Islet precursor cell (in vitro differentiated cells): ENCODE measurements around the gene SSNA1.

Source experiments
- DNase-seq: peaks from one replicate; pipeline ENCODE4 v3.0.0-alpha.2; 2018

Gene SSNA1

GRCh38 chr9:137156567-137157375 lies 31.7 kb upstream of the SSNA1 start:
- no peak for DNase-seq

DNA sequence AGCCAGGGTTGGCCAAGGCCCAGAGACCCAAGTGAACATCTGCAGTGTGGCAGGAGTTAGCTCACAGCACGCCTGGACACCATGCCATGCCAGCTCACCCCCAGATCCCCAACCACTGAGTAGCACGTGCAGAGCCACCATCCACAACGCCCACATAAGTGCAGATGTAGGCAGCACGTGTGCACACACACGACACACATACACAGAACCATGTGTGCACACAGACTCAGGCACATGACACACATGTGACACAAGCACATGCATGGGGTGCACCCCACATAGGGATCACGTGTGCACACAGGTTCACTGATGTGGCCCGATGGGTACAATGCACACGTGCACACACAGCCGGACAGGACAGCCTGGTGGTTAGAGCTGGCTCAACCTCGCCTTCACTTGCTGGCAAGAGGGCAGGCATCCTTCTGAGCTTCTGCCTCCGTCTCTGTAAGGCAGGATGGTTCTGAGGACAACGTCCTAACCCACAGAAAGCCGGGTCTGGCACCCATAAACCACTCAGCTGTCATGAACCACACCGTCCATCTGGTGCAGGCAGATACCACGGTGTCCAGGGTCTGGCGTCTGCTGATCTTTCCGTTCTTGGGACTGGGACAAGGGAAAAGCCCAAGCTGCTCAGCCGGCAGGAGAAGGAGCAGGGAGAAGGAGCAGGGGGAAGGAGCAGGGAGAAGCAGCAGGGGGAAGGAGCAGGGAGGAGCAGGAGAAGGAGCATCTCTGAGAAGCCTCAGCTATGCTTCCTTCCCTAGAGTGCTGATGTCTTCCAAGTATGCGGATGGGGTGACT lies 30.7 kb upstream of the SSNA1 start:
- DNase-seq = no peak

- no peak for DNase-seq
These were observed 29.9 kb upstream of the SSNA1 start for GRCh38 chr9:137158625-137159024.

- DNase-seq = no peak
These were observed 29.1 kb upstream of the SSNA1 start for GRCh38 chr9:137159105-137160053.

GRCh38 chr9:137160054-137160425 lies 28.4 kb upstream of the SSNA1 start:
- no peak for DNase-seq

- no peak for DNase-seq
These were observed 27.5 kb upstream of the SSNA1 start for GRCh38 chr9:137160716-137161557.

GRCh38 chr9:137161558-137162486 lies 26.7 kb upstream of the SSNA1 start:
- no peak for DNase-seq

- peak; percentile 66 for DNase-seq
These were observed 25.7 kb upstream of the SSNA1 start for GRCh38 chr9:137162505-137163364.

DNA sequence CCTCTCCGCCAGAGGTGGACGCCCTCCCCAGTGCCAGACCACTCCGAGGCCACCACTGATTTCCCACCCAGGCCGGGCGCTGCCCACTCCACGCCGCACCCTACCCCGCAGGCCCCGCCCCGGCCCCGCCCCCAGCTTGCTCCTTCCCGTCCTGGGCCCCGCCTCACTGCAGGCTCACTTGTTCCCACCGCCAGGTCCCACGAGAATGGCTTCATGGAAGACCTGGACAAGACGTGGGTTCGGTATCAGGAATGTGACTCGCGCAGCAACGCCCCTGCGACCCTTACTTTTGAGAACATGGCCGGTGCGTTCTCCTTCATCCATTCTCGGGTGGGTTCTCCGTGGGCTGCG lies 25.1 kb upstream of the SSNA1 start:
- no peak for DNase-seq

DNA sequence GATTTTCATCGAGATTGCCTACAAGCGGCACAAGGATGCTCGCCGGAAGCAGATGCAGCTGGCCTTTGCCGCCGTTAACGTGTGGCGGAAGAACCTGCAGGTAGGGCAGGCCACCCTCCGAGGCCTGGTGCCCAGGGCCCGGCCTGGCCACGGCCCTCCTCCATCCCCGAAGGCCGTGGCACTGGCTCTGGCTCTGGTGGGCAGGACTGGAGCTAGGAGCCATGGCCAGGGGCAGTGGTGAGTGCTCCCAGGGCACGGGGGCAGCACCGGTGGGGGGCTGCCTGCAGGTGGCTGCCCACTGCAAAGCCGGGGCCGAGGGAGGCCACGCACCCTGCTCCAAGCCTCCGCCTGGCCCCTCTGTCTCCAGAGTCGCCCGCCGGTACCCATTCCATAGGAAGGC lies 24.7 kb upstream of the SSNA1 start:
- DNase-seq = no peak

DNA sequence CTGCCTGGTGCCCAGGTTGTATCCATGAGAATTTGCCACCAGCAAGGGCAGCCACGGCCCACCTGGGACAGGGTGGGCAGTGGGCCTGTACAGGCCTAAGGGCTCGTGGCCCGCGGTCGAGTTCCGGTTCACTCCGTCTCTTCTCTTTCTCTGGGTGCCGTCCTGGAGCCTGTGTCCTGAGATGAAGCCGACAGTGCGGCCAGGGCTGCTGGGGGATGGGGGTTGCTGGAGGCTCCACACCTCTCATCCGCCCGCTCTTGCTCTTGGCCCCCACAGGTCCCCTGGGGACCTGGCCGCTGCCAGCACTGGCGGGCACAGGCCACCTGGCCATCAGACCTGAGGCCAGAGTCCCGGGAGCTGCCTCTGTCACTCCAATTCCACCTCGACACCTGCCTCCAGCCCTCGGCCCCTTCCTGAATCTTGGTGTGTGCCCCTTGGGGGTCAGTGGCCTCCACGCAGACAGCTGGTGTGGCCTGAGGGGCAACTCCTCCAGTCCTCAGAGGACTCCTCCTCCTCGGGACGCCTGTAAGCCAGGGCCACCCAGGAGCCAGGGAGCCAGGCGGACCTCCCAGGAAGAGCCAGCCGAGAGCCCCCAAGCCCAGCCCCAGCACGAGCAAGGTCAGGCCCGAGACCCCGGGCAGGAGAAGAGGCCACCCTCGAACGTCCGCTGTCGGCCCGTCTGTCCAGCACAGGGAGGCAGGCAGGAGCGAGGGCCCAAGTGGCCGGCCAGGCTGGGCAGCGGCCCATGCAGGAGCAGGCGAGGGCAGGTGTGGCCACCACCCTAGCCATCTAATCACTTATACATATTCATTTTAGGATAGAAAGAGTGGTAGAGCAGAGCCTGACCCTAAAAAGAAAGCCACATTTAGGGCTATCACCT lies 23.9 kb upstream of the SSNA1 start:
- DNase-seq = no peak

DNA sequence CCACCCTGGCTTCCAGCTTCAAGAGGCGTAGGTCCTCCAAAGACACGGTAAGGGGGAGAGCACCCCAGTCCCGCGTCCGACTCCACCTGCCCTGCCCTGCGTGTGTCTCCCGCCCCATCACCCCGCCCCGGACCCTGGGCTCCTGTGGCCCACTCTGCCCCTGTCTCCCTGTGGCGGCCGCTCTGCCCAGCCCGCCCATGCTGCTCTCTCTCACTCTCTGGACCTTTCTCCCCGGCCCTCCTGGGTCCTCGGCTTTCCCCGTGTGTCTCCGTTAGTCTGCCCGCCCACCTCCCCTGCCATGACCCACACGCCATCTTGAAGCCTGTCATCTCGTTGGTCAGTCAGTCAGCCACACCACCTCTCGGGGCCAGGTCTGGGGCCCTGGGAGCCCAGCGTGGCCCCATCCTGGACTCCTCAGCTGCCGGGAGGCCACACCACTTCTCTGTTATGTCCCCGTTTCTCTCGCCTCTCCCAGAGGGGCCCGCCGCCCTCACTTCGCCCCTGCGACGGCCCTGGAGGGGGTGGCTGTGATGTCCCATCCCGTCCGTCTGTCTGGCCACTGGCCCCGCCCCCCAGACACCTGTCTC lies 23.1 kb upstream of the SSNA1 start:
- no peak for DNase-seq

GRCh38 chr9:137166380-137167229 lies 21.9 kb upstream of the SSNA1 start:
- no peak for DNase-seq

DNA sequence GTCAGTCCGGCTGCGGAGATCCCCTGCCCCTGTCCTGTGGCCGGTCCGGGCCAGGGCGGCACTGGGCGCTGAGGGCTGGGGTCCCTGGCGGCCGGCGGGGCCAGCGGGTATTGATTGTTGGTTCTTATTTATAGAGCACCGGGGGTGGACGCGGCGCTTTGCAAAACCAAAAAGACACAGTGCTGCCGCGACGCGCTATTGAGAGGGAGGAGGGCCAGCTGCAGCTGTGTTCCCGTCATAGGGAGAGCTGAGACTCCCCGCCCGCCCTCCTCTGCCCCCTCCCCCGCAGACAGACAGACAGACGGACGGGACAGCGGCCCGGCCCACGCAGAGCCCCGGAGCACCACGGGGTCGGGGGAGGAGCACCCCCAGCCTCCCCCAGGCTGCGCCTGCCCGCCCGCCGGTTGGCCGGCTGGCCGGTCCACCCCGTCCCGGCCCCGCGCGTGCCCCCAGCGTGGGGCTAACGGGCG lies 21.2 kb upstream of the SSNA1 start:
- no peak for DNase-seq

DNA sequence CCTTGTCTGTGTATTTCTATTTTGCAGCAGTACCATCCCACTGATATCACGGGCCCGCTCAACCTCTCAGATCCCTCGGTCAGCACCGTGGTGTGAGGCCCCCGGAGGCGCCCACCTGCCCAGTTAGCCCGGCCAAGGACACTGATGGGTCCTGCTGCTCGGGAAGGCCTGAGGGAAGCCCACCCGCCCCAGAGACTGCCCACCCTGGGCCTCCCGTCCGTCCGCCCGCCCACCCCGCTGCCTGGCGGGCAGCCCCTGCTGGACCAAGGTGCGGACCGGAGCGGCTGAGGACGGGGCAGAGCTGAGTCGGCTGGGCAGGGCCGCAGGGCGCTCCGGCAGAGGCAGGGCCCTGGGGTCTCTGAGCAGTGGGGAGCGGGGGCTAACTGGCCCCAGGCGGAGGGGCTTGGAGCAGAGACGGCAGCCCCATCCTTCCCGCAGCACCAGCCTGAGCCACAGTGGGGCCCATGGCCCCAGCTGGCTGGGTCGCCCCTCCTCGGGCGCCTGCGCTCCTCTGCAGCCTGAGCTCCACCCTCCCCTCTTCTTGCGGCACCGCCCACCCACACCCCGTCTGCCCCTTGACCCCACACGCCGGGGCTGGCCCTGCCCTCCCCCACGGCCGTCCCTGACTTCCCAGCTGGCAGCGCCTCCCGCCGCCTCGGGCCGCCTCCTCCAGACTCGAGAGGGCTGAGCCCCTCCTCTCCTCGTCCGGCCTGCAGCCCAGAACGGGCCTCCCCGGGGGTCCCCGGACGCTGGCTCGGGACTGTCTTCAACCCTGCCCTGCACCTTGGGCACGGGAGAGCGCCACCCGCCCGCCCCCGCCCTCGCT lies 20.5 kb upstream of the SSNA1 start:
- DNase-seq = peak; percentile 63

- DNase-seq = no peak
These were observed 19.9 kb upstream of the SSNA1 start for GRCh38 chr9:137168573-137168903.
